GM12801 (cell line): Measurements from ENCODE around the gene TAOK2.

Source experiments
- TF ChIP-seq, protein P1 (sequence below): IDR thresholded peaks from one replicate; pipeline ENCODE4 v1.5.1; 2011; ENCODE audit warnings: control low read depth; ENCODE audit not compliant: insufficient read length; ENCODE audit errors: extremely low read depth

The TAOK2 gene

DNA sequence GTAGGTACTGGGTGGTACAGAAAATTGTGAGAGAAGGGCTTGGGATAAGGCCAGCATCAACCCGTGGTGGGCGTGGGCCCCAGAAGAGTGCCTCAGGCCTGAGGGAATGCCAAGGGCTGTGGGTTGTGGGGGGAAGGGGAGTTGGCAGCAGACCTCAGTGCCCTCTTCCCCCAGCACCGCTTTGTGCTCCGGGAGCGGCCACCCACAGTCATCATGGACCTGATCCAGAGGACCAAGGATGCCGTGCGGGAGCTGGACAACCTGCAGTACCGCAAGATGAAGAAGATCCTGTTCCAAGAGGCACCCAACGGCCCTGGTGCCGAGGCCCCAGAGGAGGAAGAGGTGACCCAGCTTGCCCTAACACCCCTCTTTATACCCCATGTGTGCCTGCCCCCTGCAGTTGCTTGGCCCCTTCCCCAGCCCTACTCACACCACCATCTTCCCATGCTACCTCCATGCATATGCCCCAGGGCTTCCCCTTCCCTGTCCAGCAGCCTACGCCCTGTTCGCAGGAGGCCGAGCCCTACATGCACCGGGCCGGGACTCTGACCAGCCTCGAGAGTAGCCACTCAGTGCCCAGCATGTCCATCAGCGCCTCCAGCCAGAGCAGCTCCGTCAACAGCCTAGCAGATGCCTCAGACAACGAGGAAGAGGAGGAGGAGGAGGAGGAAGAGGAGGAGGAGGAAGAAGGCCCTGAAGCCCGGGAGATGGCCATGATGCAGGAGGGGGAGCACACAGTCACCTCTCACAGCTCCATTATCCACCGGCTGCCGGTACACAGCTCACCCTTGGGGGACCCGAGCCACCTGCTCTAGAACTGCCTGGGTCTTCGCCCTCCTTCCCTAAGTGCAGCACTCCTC lies 9.1 kb downstream of the TAOK2 start:
- TF ChIP-seq, protein P1, sequence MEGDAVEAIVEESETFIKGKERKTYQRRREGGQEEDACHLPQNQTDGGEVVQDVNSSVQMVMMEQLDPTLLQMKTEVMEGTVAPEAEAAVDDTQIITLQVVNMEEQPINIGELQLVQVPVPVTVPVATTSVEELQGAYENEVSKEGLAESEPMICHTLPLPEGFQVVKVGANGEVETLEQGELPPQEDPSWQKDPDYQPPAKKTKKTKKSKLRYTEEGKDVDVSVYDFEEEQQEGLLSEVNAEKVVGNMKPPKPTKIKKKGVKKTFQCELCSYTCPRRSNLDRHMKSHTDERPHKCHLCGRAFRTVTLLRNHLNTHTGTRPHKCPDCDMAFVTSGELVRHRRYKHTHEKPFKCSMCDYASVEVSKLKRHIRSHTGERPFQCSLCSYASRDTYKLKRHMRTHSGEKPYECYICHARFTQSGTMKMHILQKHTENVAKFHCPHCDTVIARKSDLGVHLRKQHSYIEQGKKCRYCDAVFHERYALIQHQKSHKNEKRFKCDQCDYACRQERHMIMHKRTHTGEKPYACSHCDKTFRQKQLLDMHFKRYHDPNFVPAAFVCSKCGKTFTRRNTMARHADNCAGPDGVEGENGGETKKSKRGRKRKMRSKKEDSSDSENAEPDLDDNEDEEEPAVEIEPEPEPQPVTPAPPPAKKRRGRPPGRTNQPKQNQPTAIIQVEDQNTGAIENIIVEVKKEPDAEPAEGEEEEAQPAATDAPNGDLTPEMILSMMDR = no peak

DNA sequence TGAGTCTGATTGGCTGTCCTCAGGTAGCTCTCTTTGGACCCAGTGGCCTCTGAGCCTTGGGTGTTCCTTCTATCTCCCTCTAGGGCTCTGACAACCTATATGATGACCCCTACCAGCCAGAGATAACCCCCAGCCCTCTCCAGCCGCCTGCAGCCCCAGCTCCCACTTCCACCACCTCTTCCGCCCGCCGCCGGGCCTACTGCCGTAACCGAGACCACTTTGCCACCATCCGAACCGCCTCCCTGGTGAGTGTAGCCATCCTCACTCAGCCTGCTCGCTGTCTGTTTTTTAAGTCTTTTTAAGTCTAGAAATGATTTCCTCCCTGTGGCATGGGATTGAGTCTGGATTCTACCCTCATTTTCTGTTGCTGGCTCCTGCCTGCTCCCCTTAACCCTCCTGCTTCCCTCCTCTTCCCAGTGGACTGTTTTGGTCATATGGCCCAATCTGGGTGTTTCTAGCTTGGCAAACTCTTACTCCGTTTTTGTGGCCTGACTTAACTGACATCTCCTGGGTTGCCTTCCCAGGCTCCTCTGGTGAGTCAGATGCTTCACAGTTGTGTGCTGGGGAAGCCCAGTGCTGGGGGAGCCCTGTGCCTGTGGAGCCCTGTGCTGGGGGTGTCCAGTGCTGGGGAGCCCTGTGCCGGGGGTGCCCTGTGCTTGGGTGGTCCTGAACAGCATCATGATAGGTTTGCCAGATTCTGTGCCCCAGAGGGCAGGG lies 9.9 kb downstream of the TAOK2 start:
- TF ChIP-seq, protein P1 = no peak

DNA sequence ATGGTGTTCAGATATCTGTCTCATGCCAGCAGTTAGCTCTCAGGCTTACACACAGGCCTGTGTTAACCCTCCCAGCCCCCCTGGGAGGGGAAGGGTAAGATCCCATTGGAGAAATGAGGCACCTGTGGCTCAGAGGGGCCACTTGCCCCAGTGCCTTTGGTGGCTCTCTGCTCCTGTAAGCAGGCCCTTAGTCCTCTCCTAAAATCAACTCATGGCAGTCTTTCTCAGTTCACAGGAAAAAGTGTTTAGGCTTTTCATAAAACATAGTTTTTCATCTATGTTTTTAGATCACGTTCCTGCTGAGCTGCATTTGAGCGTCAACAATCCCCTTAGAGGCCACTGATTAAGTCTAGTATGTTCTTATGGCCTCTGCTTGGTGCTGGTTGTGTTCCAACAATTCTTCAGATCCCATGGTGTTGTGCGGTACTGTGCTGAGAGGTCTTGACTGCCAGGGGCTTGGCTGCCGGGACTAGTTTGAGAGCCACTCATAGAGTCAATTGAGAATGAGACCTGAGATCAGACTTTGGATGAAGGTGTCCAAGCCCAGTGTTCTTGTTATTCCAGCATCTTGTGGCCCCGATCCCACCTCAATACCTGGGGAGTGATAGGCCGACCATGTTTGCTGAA lies 10.6 kb downstream of the TAOK2 start:
- TF ChIP-seq, protein P1 = no peak

DNA sequence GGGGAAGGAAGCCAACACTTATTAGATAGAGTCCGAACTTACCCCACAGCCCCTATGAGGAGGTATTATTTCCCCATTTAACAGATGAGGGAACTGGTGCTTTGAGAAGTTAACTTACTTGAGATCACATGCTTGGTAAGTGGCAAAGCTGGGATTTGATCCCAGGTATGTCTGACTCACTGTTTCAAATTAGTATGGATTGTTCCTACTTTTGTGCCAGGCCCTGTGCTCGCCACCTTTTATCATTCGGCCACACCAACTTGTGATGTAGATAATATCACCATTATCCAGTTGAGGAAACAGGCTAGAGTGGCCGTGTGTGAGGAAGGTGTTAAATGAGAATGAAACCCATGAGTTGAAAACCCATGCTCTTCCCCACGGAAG lies 11.1 kb downstream of the TAOK2 start:
- TF ChIP-seq, protein P1 = no peak

DNA sequence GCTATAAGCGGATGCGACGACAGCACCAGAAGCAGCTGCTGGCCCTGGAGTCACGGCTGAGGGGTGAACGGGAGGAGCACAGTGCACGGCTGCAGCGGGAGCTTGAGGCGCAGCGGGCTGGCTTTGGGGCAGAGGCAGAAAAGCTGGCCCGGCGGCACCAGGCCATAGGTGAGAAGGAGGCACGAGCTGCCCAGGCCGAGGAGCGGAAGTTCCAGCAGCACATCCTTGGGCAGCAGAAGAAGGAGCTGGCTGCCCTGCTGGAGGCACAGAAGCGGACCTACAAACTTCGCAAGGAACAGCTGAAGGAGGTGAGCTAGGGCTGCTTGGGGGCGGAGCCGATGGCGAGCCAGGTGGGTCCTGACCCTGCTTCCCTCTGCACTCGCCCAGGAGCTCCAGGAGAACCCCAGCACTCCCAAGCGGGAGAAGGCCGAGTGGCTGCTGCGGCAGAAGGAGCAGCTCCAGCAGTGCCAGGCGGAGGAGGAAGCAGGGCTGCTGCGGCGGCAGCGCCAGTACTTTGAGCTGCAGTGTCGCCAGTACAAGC lies 11.7 kb downstream of the TAOK2 start:
- TF ChIP-seq, protein P1 = no peak

DNA sequence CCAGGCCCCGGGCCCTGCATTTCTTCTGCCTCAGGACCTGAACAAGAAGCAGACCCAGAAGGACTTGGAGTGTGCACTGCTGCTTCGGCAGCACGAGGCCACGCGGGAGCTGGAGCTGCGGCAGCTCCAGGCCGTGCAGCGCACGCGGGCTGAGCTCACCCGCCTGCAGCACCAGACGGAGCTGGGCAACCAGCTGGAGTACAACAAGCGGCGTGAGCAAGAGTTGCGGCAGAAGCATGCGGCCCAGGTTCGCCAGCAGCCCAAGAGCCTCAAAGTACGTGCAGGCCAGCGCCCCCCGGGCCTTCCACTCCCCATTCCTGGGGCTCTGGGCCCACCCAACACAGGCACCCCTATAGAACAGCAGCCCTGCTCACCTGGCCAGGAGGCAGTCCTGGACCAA lies 12.6 kb downstream of the TAOK2 start:
- TF ChIP-seq, protein P1 = no peak

DNA sequence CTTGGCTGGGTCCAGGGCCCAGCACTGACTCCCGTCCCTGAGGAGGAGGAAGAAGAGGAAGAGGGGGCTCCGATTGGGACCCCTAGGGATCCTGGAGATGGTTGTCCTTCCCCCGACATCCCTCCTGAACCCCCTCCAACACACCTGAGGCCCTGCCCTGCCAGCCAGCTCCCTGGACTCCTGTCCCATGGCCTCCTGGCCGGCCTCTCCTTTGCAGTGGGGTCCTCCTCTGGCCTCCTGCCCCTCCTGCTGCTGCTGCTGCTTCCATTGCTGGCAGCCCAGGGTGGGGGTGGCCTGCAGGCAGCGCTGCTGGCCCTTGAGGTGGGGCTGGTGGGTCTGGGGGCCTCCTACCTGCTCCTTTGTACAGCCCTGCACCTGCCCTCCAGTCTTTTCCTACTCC lies 13.3 kb downstream of the TAOK2 start:
- TF ChIP-seq, protein P1 = no peak
